ENCODE results near the gene DEFB128. TPM values are rescaled to one million over a fixed set of nuclear protein-coding genes. Genes with fewer than 3 reads are reported as not detected.
"Not testable (repeated sequence)": the region's sequence is repeated elsewhere in the genome, so short reads cannot be mapped to it uniquely, and the experiment has no call there.

DEFB128 gene
- total RNA-seq, 1 donor from 2014 or later: not detected

DNA sequence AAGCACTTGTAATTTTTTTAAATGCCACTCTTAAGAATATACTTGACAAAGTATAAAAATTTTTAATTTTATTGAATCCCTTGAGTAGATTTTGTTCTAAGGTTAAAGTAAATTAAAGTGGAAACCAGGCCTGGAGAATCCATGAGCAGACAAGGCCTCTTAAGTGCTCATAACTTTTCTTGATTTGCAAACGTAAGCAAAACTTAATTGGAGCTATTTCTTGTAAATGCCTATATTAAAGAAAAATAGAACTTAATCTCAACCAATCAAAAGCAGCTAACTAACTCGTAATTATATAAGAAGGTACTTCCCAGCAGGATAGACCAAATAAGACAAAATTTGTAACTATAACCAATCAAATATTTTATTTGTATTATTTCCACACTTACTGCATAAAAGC is 24.9 kb upstream of the DEFB128 start:
- Histone ChIP-seq H3K4me3 (no peak overlapping the region), H3K27me3 (ENCODE audit: low read depth) (no peaks in the 10 kb centered on the region), H3K36me3 (no peaks in the 10 kb centered on the region), H3K27ac (no peak overlapping the region), H3K9me3 (no peaks in the 10 kb centered on the region), H3K4me1 (no peaks in the 10 kb centered on the region)
- intact Hi-C loops (cut with DNase I): no loop called here
- TF ChIP-seq, protein P1, sequence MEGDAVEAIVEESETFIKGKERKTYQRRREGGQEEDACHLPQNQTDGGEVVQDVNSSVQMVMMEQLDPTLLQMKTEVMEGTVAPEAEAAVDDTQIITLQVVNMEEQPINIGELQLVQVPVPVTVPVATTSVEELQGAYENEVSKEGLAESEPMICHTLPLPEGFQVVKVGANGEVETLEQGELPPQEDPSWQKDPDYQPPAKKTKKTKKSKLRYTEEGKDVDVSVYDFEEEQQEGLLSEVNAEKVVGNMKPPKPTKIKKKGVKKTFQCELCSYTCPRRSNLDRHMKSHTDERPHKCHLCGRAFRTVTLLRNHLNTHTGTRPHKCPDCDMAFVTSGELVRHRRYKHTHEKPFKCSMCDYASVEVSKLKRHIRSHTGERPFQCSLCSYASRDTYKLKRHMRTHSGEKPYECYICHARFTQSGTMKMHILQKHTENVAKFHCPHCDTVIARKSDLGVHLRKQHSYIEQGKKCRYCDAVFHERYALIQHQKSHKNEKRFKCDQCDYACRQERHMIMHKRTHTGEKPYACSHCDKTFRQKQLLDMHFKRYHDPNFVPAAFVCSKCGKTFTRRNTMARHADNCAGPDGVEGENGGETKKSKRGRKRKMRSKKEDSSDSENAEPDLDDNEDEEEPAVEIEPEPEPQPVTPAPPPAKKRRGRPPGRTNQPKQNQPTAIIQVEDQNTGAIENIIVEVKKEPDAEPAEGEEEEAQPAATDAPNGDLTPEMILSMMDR (IDR thresholded peaks at IDR 0.05): no peak
- ATAC-seq: no peak
- DNase-seq: no peak

DNA sequence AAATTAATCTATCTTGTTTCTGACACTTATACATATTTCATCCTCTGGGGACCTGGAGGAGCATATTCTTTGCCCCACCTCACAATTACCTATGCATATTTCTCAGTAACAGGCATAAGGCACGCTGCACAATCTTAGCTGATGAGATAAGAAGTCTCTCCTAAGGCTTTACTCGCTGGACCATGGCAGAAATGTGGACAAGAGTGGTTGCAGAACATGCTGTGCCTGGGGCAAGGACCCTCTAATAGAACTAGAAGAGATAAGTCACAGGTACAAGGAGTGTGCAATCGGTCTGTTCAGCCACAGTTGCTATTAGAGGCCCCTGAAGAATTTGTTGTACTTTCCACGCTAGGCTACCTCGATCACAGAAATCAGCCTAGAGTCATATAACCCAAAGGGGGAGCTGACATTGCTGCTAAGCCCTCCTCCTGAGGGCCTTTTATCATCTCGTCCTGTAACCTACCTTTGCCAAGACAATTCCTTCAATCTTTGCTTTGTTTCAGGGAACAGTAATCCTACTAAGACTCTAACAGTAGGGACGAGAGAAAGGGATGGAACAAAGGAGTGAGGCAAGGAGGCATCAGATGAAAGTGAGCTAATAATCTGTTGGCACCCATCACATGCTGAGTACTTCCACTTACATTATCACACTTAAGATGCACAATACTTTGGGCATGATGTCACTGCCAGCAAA is 21.4 kb upstream of the DEFB128 start:
- no peaks in the 10 kb centered on the region for H3K9me3 ChIP-seq
- no peaks in the 10 kb centered on the region for H3K36me3 ChIP-seq
- ATAC-seq (peak in 1 of 2 donors; percentile 54), DNase-seq (no peak)
- TF ChIP-seq, protein P1 (IDR thresholded peaks at IDR 0.05): no peak
- intact Hi-C loops (cut with DNase I): no loop called here
- H3K4me1 ChIP-seq: no peaks in the 10 kb centered on the region
- no peaks in the 10 kb centered on the region for H3K27me3 ChIP-seq (ENCODE audit: low read depth)
- no peak overlapping the region for H3K4me3 ChIP-seq
- H3K27ac ChIP-seq: no peak overlapping the region

- TF ChIP-seq, protein P1 (IDR thresholded peaks at IDR 0.05): peak; percentile 58
- ATAC-seq: peak; percentile 76 to 78
- H3K27me3 ChIP-seq (ENCODE audit: low read depth): no peaks in the 10 kb centered on the region
- H3K27ac ChIP-seq: no peak overlapping the region
- intact Hi-C loops (cut with DNase I): no loop called here
- no peaks in the 10 kb centered on the region for H3K9me3 ChIP-seq
- H3K36me3 ChIP-seq: no peaks in the 10 kb centered on the region
- H3K4me3 ChIP-seq: no peak overlapping the region
- no peaks in the 10 kb centered on the region for H3K4me1 ChIP-seq
- no peak for DNase-seq
Measured at GRCh38 chr20:208942-209566, 19.5 kb upstream of the DEFB128 start.

DNA sequence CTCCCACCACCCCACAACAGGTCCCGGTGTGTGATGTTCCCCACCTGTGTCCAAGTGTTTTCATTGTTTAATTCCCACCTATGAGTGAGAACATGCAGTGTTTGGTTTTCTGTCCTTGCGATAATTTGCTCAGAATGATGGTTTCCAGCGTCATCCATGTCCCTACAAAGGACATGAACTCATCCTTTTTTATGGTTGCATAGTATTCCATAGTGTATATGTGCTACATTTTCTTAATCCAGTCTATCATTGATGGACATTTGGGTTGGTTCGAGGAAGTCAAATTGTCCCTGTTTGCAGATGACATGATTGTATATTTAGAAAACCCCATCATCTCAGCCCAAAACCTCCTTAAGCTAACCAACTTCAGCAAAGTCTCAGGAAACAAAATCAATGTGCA is 14.1 kb upstream of the DEFB128 start:
- H3K27ac ChIP-seq; intact Hi-C loops (cut with DNase I); H3K9me3 ChIP-seq; H3K36me3 ChIP-seq; DNase-seq; H3K4me3 ChIP-seq; ATAC-seq; H3K4me1 ChIP-seq; H3K27me3 ChIP-seq (ENCODE audit: low read depth): not testable (repeated sequence)

GRCh38 chr20:199996-200395 is 10.5 kb upstream of the DEFB128 start:
- no peak overlapping the region for H3K27ac ChIP-seq
- H3K36me3 ChIP-seq: no peaks in the 10 kb centered on the region
- DNase-seq (no peak), ATAC-seq (no peak)
- no peaks in the 10 kb centered on the region for H3K9me3 ChIP-seq
- TF ChIP-seq, protein P1 (IDR thresholded peaks at IDR 0.05): no peak
- intact Hi-C loops (cut with DNase I): no loop called here
- H3K4me1 ChIP-seq: no peaks in the 10 kb centered on the region
- no peaks in the 10 kb centered on the region for H3K27me3 ChIP-seq (ENCODE audit: low read depth)
- H3K4me3 ChIP-seq: no peak overlapping the region

DNA sequence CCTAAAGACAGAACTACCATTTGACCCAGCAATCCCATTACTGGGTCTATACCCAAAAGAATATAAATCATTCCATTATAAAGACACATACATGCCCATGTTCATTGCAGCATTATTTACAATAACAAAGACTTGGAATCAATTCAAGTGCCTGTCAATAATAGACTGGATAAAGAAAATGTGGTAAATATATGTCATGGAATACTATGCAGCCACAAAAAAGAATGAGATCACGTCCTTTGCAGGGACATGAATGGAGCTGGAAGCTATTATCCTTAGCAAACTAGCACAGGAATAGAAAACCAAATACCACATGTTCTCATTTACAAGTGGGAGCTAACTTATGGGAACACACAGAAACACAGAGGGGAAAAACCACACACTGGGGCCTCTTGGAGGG is 8.7 kb upstream of the DEFB128 start:
- H3K4me1 ChIP-seq: no peaks in the 10 kb centered on the region
- H3K27me3 ChIP-seq (ENCODE audit: low read depth): no peaks in the 10 kb centered on the region
- no peaks in the 10 kb centered on the region for H3K9me3 ChIP-seq
- no peak for ATAC-seq
- TF ChIP-seq, protein P1 (IDR thresholded peaks at IDR 0.05): no peak
- no peak for DNase-seq
- intact Hi-C loops (cut with DNase I): no loop called here
- H3K27ac ChIP-seq: no peak overlapping the region
- H3K36me3 ChIP-seq: no peaks in the 10 kb centered on the region
- no peak overlapping the region for H3K4me3 ChIP-seq

All from lower lobe of right lung (tissue), 2 donors.